Peyer's patch (tissue), 4 donors: ENCODE data around the gene GRIN2C. TPM values are rescaled to one million over a fixed set of nuclear protein-coding genes. Genes with fewer than 3 reads are reported as not detected.

Source experiments
- DNase-seq, 3 donors: peaks; one replicate each; pipeline ENCODE4 v3.0.0-alpha.2; 2017 to 2019
- H3K27ac ChIP-seq, 4 donors: fragments of 200-600 bp; sonication (generic); one replicate each; pipeline ENCODE4 v1.5.1; 2016 to 2019
- H3K27me3 ChIP-seq, 2 donors: fragments of 200-600 bp; sonication (generic); one replicate each; pipeline ENCODE4 v1.5.1; 2019
- H3K36me3 ChIP-seq, 3 donors: fragments of 200-600 bp; sonication (generic); one replicate each; pipeline ENCODE4 v1.5.1; 2016 to 2019
- H3K4me1 ChIP-seq, 4 donors: fragments of 200-600 bp; sonication (generic); one replicate each; pipeline ENCODE4 v1.5.1; 2016 to 2019
- H3K4me3 ChIP-seq, 4 donors: fragments of 200-600 bp; sonication (generic); 1 replicate in 3 of 4; 2 replicates in 1 of 4; pipeline ENCODE4 v1.5.1; 2016 to 2019; ENCODE audit warnings: mild to moderate bottlenecking in 1 of 4
- H3K9me3 ChIP-seq, 4 donors: fragments of 200-600 bp; sonication (generic); one replicate each; pipeline ENCODE4 v1.5.1; 2016 to 2019; ENCODE audit warnings: mild to moderate bottlenecking in 1 of 4
- POLR2A ChIP-seq, 2 donors: fragments of 450-650 bp; IDR thresholded peaks; one replicate each; pipeline ENCODE4 v1.5.1; 2017; ENCODE audit warnings: antibody characterized with exemption in 2 of 2, mild to moderate bottlenecking in 2 of 2, moderate library complexity in 2 of 2
- total RNA-seq, 4 donors: library from RNA; depleted of rRNA; stranded (reverse); fragments of >200 nt; gene quantifications; one replicate each; pipeline ENCODE4 v1.1.0, GENCODE V29; 2016
- TF ChIP-seq, protein P1 (sequence below), 6 experiments: fragments of 450-650 bp in 4 of 6; fragments of 200-600 bp in 2 of 6; sonication (generic) in 1 of 6; IDR thresholded peaks; one replicate each; pipeline ENCODE4 v1.5.1; 2017 to 2019; ENCODE audit warnings: antibody characterized with exemption in 6 of 6, mild to moderate bottlenecking in 3 of 6, moderate library complexity in 1 of 6

GRIN2C gene
- total RNA-seq, 4 donors from 2014 or later = 0.13 to 2.7 TPM; not detected in 2

DNA sequence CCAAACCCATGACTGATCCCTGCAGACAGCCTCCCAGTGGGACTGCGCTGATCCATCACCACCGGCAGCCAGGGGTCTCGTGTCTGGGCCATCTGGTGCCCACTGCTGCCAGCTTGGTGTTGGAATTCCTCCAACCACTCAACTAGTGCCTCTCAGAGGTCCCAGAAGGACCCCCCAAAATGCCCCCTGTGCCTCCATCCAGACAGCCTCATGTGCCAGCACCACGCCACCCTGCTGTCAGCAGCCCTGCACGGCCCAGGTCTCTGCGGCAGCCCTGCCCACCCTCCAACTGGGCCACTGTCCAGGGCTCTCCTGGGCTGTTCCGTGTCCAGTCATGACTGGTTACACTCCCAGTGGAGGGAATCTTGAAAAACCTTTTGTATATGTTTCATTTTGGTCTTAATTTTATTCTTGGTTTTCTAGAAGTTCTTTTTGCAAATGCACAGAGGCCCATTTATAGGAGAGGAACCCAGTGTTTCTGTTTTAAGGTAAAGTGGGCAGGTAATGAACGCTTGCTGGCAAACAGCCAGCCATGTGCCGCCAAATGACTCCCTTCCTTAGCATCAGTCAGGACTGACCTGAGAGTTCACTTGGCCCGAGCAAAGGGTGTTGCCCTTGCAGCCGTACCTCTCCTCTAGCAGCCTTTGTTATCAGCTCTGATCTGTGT lies 34.6 kb downstream of the GRIN2C start:
- Histone ChIP-seq H3K27ac (no peak overlapping the region), H3K27me3 (no peaks in the 10 kb centered on the region), H3K4me1 (no peaks in the 10 kb centered on the region), H3K9me3 (no peaks in the 10 kb centered on the region), H3K4me3 (no peak overlapping the region), H3K36me3 (no peaks in the 10 kb centered on the region)
- TF ChIP-seq, protein P1, sequence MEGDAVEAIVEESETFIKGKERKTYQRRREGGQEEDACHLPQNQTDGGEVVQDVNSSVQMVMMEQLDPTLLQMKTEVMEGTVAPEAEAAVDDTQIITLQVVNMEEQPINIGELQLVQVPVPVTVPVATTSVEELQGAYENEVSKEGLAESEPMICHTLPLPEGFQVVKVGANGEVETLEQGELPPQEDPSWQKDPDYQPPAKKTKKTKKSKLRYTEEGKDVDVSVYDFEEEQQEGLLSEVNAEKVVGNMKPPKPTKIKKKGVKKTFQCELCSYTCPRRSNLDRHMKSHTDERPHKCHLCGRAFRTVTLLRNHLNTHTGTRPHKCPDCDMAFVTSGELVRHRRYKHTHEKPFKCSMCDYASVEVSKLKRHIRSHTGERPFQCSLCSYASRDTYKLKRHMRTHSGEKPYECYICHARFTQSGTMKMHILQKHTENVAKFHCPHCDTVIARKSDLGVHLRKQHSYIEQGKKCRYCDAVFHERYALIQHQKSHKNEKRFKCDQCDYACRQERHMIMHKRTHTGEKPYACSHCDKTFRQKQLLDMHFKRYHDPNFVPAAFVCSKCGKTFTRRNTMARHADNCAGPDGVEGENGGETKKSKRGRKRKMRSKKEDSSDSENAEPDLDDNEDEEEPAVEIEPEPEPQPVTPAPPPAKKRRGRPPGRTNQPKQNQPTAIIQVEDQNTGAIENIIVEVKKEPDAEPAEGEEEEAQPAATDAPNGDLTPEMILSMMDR (IDR thresholded peaks at IDR 0.05) = no peak
- TF ChIP-seq POLR2A (IDR thresholded peaks at IDR 0.05) = no peak
- DNase-seq = no peak

DNA sequence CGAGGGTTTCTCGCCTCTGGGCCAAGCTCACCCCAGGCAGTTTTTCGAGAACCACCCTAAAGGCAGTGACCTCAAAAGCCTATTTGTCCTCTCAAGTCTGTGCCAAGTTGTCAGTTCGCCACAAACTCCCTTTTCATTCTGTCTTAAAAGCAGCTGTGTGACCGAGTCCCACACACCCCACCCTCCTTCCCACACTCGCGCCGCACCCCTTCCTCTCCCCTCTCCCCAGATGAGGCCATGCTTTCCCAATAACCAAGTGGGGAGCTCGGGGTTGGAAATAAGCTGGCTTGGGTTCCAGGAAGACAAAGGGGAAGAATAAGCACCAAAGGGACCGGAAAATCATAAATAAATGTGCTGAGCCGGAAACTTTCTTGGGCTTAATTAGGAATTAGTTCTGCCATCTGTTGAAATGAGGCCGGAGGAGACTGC lies 36.7 kb downstream of the GRIN2C start:
- Histone ChIP-seq H3K4me3 (no peak overlapping the region), H3K27ac (no peak overlapping the region), H3K36me3 (peaks cover 0 to 2% (median 0%) of the 10 kb centered on the region in 3 donors), H3K27me3 (no peaks in the 10 kb centered on the region), H3K9me3 (no peaks in the 10 kb centered on the region), H3K4me1 (no peaks in the 10 kb centered on the region)
- no peak for DNase-seq
- TF ChIP-seq, protein P1 (IDR thresholded peaks at IDR 0.05) = no peak
- TF ChIP-seq POLR2A (IDR thresholded peaks at IDR 0.05) = no peak

DNA sequence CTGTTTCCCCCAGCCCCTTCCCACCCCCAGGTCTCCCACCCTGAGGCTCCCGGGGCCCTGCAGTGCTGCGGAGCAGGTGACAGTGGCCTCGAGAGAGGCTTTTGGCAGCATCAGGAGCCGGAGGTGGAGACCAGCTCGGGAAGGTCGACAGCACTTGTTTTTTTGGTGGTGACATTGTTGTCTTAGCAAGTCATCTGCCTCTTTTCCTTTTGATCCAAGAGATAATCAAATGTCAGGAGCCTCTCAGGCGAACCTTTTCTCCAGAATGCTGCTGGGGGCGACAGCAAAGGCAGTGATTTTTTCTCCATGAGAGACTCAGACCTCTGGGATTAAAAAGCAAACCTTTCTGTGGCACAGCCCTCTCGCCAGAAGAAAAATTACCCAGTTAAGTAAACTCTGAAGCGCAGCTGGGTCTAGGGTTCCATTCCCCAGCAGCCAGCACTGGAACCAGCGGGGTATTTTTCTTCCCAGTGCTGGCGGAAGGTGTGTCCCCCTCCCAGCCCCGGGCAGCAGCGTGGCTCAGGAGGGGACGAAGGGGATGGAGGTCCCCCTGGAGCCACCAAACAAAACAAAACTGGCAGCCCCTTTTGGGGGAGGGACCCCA lies 37.2 kb downstream of the GRIN2C start:
- no peak for TF ChIP-seq POLR2A (IDR thresholded peaks at IDR 0.05)
- TF ChIP-seq, protein P1 (IDR thresholded peaks at IDR 0.05) = no peak
- no peak for DNase-seq
- Histone ChIP-seq H3K4me1 (no peaks in the 10 kb centered on the region), H3K27ac (no peak overlapping the region), H3K9me3 (no peaks in the 10 kb centered on the region), H3K4me3 (no peak overlapping the region), H3K36me3 (peaks cover 0 to 5% (median 0%) of the 10 kb centered on the region in 3 donors), H3K27me3 (no peaks in the 10 kb centered on the region)

DNA sequence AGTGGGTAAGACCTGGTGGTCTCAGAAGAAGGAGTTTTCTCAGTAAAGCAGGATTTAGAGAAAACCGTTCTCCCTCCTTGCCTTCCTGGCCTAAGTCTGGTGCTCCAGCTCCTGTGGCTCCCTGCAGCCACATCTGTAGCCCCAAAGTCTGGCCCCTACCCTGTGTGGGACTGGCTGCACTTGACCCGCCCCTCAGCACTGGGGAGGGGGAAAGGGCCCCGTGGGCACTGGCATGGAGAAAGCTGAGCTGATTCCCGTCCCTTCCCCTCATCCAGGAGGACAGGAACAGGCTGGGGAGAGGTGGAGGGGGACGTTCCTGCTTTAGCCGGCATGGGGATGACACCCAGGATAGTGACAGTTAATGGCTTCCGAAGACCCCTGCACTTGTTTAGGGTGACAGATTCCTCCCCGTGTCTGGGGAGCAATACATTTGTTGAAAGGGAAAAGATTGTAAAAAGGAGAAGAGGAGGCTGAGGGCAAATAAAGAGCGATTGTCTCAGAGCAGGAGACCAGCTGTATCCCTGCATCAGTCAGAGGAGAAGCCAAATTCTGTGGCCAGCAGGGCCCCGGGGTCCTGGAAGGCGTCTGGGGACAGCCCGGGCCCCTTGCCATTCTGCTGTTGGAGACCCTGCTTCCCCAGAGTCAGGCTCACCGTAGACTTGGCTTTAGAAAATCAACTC lies 37.9 kb downstream of the GRIN2C start:
- H3K36me3 ChIP-seq = peaks cover 0 to 7% (median 0%) of the 10 kb centered on the region in 3 donors
- no peak overlapping the region for H3K4me3 ChIP-seq
- no peak for DNase-seq
- TF ChIP-seq, protein P1 (IDR thresholded peaks at IDR 0.05) = no peak
- no peak for TF ChIP-seq POLR2A (IDR thresholded peaks at IDR 0.05)
- no peaks in the 10 kb centered on the region for H3K9me3 ChIP-seq
- H3K27ac ChIP-seq = no peak overlapping the region
- no peaks in the 10 kb centered on the region for H3K27me3 ChIP-seq
- no peaks in the 10 kb centered on the region for H3K4me1 ChIP-seq

DNA sequence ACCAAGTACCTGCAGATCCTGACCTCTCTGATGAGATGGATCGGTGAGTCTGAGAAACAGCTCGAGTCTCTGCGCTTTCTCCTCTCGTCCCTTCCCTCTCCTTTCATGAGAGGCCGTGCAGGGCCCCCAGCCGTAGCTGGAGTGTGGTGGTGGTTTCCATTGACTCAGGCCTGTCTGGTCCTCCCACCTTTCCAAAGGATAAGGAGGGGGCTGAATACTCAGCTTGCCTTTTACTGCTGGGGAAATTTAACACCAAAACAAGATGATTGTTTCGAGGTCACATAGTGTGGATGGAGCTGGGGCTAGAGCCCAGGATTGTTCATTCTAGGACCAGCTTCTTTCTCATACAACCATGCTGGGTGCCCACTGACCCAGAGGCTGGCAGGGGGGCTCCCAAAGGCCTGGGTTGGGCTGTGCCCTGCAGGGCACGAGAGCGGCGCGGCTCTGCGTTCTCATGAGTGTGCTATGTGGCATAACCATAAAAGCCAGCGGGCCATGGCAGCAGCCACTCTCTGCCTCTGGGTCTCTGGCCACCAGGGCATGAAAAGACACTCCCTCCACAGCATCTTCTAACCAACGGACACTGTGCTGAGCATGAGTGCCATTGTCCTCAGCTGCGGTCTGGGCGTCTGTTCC lies 39.8 kb downstream of the GRIN2C start:
- no peaks in the 10 kb centered on the region for H3K27me3 ChIP-seq
- peaks cover 0 to 7% (median 0%) of the 10 kb centered on the region in 3 donors for H3K36me3 ChIP-seq
- no peak for TF ChIP-seq POLR2A (IDR thresholded peaks at IDR 0.05)
- TF ChIP-seq, protein P1 (IDR thresholded peaks at IDR 0.05) = no peak
- no peaks in the 10 kb centered on the region for H3K4me1 ChIP-seq
- H3K4me3 ChIP-seq = no peak overlapping the region
- H3K9me3 ChIP-seq = no peaks in the 10 kb centered on the region
- H3K27ac ChIP-seq = no peak overlapping the region
- DNase-seq = no peak
